ENCODE measurements around the gene TMEFF1. TPM values are rescaled to one million over a fixed set of nuclear protein-coding genes. Genes with fewer than 3 reads are reported as not detected.

Gene TMEFF1
- total and polyA plus RNA-seq, 2 donors (not counting 1 experiment from before 2014, with no cell fraction given) = 1.1 to 2.5 TPM

DNA sequence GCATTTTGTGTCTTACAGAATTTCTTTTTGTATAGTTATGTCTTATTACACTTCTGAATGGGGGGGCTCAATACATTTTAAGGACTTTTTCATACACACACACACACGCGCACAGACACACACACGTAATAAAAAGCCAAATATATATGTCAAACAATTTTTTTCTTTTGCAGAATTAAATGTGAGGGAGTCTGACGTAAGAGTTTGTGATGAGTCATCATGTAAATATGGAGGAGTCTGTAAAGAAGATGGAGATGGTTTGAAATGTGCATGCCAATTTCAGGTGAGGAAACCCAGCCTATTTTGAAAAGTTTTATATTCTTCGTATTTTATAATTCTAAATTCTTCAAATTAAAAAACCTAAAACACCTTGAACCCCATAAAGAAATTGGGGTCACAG is 25.6 kb downstream of the TMEFF1 start:
- H3K36me3 ChIP-seq (ENCODE audit: control insufficient read depth, insufficient read depth, low read length) = no peaks in the 10 kb centered on the region

DNA sequence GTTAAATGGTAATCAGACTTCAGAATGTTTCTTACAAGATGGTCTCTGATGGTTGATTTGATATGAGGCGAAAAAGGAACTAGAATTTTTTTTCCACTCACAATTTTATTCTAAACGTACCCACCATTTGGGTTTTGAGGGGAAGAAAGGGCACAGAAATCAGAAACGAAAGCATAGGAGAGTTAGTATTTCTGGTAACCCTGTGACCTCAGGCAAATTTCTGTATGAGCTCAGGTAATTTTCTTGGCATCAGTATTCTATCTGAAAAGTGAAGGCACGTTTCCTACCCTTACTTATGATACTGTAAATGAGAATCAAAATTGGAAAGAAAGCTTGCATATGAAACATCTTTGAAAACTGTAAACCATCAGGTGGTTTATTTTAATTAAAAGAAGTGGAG is 26.5 kb downstream of the TMEFF1 start:
- Histone ChIP-seq H2AFZ (ENCODE audit: low read length) (no peak overlapping the region), H3K4me2 (ENCODE audit: extremely low read depth, insufficient read depth, low read length) (no peak overlapping the region), H3K27me3 (ENCODE audit: control insufficient read depth, insufficient read depth, low read length) (no peaks in the 10 kb centered on the region), H3K27ac (ENCODE audit: insufficient read depth, low read length) (no peak overlapping the region), H3K79me2 (ENCODE audit: control insufficient read depth, insufficient read depth, low read length) (no peaks in the 10 kb centered on the region), H3K4me1 (ENCODE audit: control insufficient read depth, extremely low read depth, insufficient read depth, low read length) (no peaks in the 10 kb centered on the region), H4K20me1 (ENCODE audit: control insufficient read depth, extremely low read depth, insufficient read depth, low read length) (no peaks in the 10 kb centered on the region), H3K36me3 (ENCODE audit: control insufficient read depth, insufficient read depth, low read length) (no peaks in the 10 kb centered on the region), H3K9ac (ENCODE audit: insufficient read depth, low read length) (no peak overlapping the region), H3K4me3 (replicated peaks in 1 of 4; ENCODE audit: control extremely low read depth in 1 of 4, insufficient read depth in 1 of 4, low read depth in 3 of 4, low read length in 4 of 4) (no peak overlapping the region), H3K9me3 (ENCODE audit: control insufficient read depth, insufficient read depth, low read depth, low read length) (no peaks in the 10 kb centered on the region)
- DNase-seq (ENCODE audit: low read depth in 2 of 2) = no peak
- TF ChIP-seq, protein P1, sequence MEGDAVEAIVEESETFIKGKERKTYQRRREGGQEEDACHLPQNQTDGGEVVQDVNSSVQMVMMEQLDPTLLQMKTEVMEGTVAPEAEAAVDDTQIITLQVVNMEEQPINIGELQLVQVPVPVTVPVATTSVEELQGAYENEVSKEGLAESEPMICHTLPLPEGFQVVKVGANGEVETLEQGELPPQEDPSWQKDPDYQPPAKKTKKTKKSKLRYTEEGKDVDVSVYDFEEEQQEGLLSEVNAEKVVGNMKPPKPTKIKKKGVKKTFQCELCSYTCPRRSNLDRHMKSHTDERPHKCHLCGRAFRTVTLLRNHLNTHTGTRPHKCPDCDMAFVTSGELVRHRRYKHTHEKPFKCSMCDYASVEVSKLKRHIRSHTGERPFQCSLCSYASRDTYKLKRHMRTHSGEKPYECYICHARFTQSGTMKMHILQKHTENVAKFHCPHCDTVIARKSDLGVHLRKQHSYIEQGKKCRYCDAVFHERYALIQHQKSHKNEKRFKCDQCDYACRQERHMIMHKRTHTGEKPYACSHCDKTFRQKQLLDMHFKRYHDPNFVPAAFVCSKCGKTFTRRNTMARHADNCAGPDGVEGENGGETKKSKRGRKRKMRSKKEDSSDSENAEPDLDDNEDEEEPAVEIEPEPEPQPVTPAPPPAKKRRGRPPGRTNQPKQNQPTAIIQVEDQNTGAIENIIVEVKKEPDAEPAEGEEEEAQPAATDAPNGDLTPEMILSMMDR (conservative IDR thresholded peaks at IDR 0.05 in 1 of 2, IDR thresholded peaks at IDR 0.05 in 1 of 2; ENCODE audit: low read depth in 1 of 2, low read length in 2 of 2) = no peak
- TF ChIP-seq EZH2 (IDR thresholded peaks at IDR 0.05; ENCODE audit: low read length, missing control alignments) = no peak

More for the DNA sequence above, 25.6 kb downstream of the TMEFF1 start:
- Histone ChIP-seq H3K79me2 (ENCODE audit: control insufficient read depth, insufficient read depth, low read length) (no peaks in the 10 kb centered on the region), H3K27ac (ENCODE audit: insufficient read depth, low read length) (no peak overlapping the region), H3K27me3 (ENCODE audit: control insufficient read depth, insufficient read depth, low read length) (no peaks in the 10 kb centered on the region), H3K4me1 (ENCODE audit: control insufficient read depth, extremely low read depth, insufficient read depth, low read length) (no peaks in the 10 kb centered on the region), H3K9me3 (ENCODE audit: control insufficient read depth, insufficient read depth, low read depth, low read length) (no peaks in the 10 kb centered on the region), H3K4me2 (ENCODE audit: extremely low read depth, insufficient read depth, low read length) (no peak overlapping the region), H4K20me1 (ENCODE audit: control insufficient read depth, extremely low read depth, insufficient read depth, low read length) (no peaks in the 10 kb centered on the region), H3K4me3 (replicated peaks in 1 of 4; ENCODE audit: control extremely low read depth in 1 of 4, insufficient read depth in 1 of 4, low read depth in 3 of 4, low read length in 4 of 4) (no peak overlapping the region), H3K9ac (ENCODE audit: insufficient read depth, low read length) (no peak overlapping the region), H2AFZ (ENCODE audit: low read length) (no peak overlapping the region)
- peak; percentile 37 to 42 for DNase-seq (ENCODE audit: low read depth in 2 of 2)
- TF ChIP-seq EZH2 (IDR thresholded peaks at IDR 0.05; ENCODE audit: low read length, missing control alignments) = no peak
- TF ChIP-seq, protein P1 (conservative IDR thresholded peaks at IDR 0.05 in 1 of 2, IDR thresholded peaks at IDR 0.05 in 1 of 2; ENCODE audit: low read depth in 1 of 2, low read length in 2 of 2) = no peak

- Histone ChIP-seq H3K79me2 (ENCODE audit: control insufficient read depth, insufficient read depth, low read length) (no peaks in the 10 kb centered on the region), H3K4me1 (ENCODE audit: control insufficient read depth, extremely low read depth, insufficient read depth, low read length) (no peaks in the 10 kb centered on the region), H3K36me3 (ENCODE audit: control insufficient read depth, insufficient read depth, low read length) (no peaks in the 10 kb centered on the region), H3K27ac (ENCODE audit: insufficient read depth, low read length) (no peak overlapping the region), H3K4me2 (ENCODE audit: extremely low read depth, insufficient read depth, low read length) (no peak overlapping the region), H3K27me3 (ENCODE audit: control insufficient read depth, insufficient read depth, low read length) (no peaks in the 10 kb centered on the region), H2AFZ (ENCODE audit: low read length) (no peak overlapping the region), H3K9me3 (ENCODE audit: control insufficient read depth, insufficient read depth, low read depth, low read length) (no peaks in the 10 kb centered on the region), H3K9ac (ENCODE audit: insufficient read depth, low read length) (no peak overlapping the region), H4K20me1 (ENCODE audit: control insufficient read depth, extremely low read depth, insufficient read depth, low read length) (no peaks in the 10 kb centered on the region), H3K4me3 (replicated peaks in 1 of 4; ENCODE audit: control extremely low read depth in 1 of 4, insufficient read depth in 1 of 4, low read depth in 3 of 4, low read length in 4 of 4) (no peak overlapping the region)
- DNase-seq (ENCODE audit: low read depth in 2 of 2) = no peak
- TF ChIP-seq EZH2 (IDR thresholded peaks at IDR 0.05; ENCODE audit: low read length, missing control alignments) = no peak
- TF ChIP-seq, protein P1 (conservative IDR thresholded peaks at IDR 0.05 in 1 of 2, IDR thresholded peaks at IDR 0.05 in 1 of 2; ENCODE audit: low read depth in 1 of 2, low read length in 2 of 2) = no peak
These were observed 26.9 kb downstream of the TMEFF1 start for GRCh38 chr9:100499866-100500265.
